Stimulated activated CD4-positive, alpha-beta T cell treated with anti-CD3 and anti-CD28 coated beads, Interleukin-12 subunit alpha, Interleukin-12 subunit beta, amount 100 ng/mL, for 4 hours (primary cell): Measurements from ENCODE around the gene MPO.

ENCODE experiments used
- DNase-seq: peaks from one replicate; pipeline ENCODE4 v3.0.0-alpha.2; 2020

MPO gene

GRCh38 chr17:58280480-58281217, at the start of gene MPO:
TSS of gene MPO (minus strand) at chr17:58280935. CDS start at chr17:58280758, 177 bp downstream.
- DNase-seq: no peak

DNA sequence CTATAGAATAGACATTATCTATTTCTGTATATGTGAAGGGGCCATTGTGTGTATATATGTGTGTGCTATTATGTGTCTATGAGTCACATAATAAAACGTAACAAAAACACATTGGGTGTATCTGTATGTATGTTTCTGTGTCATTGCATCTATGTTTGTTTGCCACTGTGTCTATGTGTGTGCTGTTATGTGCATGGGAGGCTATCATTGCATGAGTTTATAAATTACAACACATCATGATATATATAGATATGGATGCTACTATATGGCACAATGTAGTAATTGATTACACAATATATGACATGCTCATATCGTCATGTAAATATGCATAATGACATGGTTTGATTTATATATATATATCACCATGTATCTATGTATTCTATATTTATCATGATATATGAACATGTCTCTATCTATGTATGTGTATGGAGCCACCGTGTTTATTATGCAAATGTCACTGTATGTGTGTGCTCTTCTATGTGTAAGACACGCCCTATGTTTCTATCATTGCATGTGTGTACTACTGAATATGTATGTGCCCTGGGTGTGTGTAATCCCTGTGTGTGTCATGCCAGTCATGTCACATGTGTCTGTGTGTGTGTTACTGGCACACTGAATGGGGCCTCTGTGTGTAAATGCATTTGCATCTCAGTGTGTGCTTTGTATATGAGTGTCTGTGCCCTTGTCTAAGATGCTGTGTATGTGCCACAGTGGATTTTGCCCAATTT, 49.2 kb upstream of the MPO start:
- DNase-seq: peak; percentile 53

DNA sequence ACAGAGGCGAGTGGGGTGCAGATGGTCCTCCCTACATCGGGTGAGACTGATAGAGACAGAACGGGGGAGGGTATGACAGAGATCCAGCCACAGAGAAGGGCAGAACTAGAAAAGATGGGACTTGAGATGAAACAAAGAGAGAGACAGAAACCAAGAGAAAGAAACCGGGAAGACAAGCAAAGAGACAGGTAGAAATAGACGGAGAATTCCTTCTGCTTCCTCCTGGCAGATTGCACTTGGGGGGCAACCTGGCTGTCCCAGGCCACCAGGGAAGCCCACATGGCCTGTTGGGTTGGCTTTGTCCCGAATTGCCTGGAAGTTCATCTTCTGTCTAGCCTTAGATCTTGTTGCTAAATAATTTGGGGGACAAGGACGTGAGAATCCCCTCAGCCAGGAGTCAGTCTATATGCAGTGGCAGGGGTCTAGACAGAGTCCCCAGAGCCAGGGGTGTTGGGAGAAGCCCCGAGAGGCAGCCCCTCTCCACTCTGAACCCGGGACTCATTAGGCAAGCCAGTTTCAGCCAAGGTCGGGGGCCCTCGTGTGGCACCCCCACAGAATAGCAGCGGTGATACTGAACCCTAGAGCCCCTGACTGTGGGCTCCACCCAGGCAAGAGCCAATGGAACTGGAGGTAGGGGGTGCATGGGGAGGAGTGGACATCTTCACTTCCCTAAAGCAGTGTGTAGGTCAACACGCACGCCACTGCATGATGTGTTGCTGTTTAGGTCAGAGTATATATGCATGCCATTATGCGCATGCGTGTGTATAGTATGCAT, 48.5 kb upstream of the MPO start:
- peak; percentile 92 for DNase-seq

DNA sequence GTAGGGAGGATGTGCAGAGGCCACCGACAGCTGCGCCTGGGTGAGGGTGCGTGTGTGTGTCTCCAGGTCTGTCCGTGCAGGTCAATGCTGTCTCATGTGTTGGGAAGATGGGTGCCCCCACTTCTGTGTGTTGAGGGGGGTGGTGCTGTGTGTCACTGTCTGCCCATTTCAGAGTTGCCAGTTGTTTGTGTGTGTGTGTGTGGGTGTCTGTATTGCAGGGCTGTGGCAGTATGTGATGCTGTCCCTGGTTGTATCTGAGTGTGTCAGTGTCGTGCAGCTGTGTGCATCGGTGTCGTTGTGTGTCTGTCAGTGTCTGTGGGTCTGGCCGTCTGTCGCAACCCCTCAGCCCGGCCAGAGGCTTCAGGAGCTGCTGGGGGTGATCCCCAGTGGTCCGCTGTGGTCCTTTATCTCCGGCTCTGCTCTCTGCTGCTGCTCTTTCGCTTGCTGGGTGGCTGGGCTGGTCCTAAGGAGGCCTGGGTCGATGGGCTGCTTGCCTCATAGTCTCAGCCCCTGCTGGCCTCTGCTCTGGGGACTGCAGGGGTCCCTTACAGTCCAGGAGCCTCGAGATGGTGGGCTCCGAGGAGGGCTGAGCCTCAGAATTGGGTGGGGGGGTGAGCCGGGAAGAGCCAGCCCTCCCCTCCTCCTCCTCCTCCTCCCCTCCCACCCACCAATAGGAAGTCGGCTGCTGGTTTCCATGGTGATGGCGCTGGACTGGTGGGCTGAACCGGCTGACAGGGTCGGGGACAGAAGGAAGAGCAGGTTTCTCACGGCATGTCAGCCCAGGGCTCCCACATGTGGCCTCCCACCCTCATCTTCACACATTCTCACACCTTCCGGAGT, 47.7 kb upstream of the MPO start, which contains the start of gene TSPOAP1:
Gene TSPOAP1 (minus strand): TSS at position 601 of the 840 bp plus-strand sequence. CDS start 875 bp downstream, outside the sequence.
- DNase-seq: peak; percentile 90

DNA sequence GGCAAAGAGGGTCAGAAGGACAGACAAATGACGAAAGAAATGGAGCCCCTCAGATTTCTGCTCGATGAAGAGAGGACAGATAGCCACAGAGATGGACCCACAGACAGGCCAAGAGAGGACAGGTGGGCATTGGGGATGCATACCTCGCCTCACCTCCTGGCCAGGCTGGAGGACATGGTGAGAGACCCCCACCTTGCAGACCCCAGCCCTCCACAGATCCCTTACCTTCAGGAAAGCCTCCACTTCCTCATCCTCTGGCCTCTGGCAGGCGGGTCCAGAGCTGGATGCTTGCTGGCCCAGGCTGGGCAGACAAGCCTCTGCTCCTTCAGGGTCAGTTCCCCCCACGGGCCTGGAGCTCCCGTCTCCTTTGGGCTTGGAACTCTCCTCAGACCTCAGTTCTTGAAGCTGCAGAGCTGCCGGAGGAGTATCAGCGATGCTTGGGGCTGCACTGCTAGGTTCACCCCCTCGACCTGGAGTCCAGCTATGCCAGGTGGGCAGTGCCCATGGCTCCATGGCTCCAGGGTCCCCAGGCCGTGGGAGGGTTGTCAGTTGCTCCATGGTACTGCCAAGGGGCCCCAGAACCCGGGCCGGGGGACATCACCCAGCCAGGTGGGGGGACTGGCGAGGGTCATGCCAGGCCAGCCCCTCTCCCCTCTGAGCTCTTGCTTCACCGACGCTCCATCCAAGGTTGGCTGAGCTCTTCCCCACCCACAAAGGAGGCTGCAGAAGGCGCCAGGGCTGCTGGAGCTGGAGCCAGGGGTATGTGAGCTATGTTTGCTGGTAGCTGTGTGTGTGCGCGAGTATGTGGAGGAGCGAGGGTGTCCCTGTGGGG, 46.8 kb upstream of the MPO start:
- peak; percentile 39 for DNase-seq

GRCh38 chr17:58326609-58327362, 46.1 kb upstream of the MPO start:
- no peak for DNase-seq

- DNase-seq: no peak
Observed at GRCh38 chr17:58325976-58326468, 45.3 kb upstream of the MPO start.

DNA sequence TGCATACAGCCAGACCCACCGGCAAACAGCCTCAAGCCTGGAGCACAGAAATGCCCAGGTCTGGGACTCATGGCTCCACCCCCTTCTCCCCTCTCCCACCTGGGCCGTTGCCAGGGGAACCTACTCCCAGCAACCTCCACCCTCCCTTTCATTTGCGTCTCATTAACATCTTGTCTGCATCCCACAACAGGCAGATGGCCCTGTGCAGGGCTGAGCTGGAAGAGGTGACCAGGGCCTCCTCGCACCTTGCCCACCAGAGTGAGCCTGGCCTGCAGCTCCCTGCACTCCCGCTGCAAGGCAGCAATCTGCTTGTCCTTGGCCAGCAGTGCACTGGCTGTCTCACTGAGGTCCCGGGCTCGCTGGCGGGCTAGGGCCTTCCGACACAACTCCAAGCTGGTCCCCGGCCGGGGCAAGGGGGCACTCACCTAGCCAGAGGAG, 44.6 kb upstream of the MPO start:
- DNase-seq: no peak

DNA sequence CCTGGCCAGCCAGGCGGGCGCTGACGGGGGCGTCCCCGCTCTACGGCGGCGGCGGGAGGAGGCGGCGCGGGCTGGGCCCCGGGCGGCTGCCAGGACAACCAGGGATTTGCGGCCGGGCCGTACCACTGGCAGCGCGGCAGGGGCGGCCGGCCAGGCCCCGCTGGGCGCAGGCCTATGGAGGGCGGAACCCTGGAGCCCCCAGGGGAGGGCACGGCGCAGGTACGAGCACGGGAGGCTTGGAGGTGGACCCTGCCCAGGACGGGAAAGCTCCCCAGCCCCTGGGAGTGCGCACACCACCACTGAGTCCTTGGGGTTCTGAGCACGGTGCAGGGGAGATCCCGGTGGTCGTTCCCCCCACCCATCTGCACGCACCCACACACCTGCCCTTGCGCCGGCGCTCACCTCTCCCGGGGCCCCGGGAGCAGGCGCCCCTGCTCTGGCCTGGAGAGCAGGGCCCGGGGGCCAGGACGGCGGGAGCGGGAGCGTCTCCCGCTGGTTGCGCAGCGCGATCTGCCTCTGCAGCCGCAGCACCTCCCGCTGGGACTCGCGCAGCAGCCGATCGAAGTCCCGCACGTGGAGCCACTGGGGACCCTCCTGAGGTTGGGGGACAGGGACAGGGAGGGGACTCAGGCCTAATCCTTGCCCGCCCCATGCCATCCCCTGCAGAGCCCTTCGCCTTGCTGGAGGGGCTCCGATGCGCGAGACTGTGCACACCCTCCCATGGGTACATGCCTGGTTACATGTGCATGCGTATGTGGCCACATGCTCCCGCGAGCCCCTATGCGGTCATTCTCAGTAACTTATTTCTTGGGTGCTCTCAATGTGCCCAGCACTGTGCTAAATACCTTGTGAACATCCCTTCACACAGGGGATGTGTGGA, 43.9 kb upstream of the MPO start:
- no peak for DNase-seq

GRCh38 chr17:58324056-58324408, 43.3 kb upstream of the MPO start:
- no peak for DNase-seq

DNA sequence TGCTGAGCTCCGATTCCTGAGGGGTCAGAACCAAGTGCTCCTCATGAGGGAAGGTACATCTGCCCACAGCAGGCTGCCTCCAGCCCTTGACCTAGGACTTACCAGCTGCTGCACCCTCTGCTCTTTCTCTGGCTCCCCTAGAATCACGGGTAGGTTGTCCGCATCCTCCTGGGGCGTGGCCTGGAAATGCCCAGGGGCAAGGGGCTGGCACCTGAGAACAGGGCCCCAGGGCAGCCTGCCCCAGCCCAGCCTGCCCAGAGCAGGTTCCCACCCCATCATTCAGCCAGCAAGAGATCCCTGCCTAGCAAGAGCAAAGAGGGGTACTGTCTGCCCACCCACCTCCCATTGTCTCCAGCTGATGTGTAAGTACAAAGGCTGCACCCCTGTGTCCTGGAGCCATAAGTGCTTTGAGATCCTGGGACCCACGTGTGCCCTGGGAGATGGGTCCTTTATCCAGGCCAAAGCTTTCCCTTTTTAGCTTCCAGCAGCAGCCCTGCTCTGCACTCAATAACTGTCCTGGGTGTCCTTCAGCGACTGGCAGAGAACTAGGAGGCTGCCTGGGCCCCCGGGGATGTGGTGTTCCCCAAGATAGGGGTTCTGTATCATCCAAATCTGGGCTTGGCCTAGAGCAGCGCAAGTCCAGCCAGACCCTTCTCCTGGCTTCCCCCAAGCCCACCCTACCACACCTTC, 42.8 kb upstream of the MPO start:
- DNase-seq: no peak

- no peak for DNase-seq
Observed at GRCh38 chr17:58322581-58323185, 41.9 kb upstream of the MPO start.

GRCh38 chr17:58321571-58322525, 41.1 kb upstream of the MPO start:
- DNase-seq: no peak

GRCh38 chr17:58320570-58321323, 40.0 kb upstream of the MPO start:
- DNase-seq: no peak

GRCh38 chr17:58320163-58320558, 39.4 kb upstream of the MPO start:
- no peak for DNase-seq
